HG03378 (cell line): ENCODE measurements around the gene U2AF2.

Experiments
- ATAC-seq: cut with Tn5 transposase; IDR thresholded peaks from one replicate; pipeline ENCODE4 v1.9.1; 2021; ENCODE audit warnings: mild to moderate bottlenecking, moderate library complexity; ENCODE audit not compliant: unreplicated experiment

The U2AF2 gene

DNA sequence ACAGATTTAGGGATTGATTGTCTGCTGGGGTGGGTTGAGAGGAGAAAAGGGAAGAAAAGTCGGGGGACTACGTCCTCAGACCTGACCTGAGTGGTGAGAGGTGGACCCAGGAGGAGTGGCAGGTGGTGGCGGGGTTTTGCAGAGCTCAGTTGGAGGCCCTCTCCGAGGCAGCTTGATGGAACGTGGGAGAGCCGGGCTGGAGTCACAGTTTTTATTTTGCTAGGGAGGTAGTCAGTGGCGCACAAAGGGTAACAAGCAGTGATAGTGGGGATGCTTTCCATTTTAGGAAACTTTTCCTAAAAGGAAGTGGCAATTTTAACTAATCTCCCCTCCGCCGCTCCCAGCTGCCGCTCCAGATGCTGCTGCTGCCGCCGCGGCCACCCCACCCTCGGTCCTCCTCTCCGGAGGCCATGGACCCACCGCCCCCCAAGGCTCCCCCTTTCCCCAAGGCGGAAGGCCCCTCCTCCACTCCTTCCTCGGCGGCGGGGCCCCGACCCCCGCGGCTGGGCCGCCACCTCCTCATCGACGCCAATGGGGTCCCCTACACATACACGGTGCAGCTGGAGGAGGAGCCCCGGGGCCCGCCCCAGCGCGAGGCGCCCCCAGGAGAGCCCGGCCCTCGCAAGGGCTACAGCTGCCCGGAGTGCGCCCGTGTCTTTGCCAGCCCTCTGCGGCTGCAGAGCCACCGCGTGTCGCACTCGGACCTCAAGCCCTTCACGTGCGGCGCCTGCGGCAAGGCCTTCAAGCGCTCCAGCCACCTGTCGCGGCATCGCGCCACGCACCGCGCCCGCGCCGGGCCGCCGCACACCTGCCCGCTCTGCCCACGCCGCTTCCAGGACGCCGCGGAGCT, 12.5 kb upstream of the U2AF2 start:
- peak; percentile 2 for ATAC-seq

DNA sequence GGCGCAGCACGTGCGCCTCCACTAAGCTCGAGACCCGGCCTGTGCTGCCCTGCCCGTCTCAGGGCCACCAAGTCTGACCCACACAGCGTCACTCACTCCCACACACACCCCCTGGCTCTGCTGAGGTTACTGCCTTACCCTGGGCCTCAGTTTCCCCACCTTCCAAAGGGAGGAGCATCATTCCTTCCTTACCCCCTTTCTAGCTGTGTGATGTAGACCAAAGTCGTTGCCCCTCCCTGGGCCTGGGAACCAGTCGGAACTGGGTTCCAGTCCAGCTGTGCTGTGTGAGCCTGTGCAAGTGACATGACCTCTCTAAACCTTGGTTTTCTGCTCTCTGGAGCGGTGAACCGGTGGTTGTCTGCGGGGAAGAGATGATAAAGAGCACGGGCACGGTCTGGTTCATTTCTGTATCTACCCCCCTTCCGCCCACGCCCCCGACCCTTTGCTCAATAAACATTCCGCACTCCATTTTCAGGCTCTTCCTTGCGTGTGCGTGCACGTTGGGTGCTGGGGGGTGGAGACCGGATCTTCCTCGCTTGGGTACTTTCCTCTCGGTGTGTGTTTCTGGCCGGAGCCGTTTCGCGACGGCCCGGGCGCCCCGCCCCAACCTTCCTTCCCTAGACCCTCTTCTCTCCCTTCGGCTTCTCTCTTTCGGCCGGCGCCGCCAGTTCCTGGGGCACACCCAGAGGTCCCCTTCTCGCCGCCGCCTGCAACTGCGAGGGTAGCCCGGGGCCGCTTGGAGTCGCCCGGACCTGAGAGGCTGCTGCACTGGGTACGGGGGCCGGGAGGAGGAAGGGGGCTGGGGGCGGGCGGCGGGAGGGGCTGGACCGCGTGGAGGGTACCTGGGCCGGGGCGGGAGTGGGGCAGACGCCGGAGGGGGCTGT, 11.6 kb upstream of the U2AF2 start, which contains the start of gene ZNF581:
ZNF581 (plus strand) TSS at position 647 of the 884 bp plus-strand sequence. CDS start 923 bp downstream, outside the sequence.
- ATAC-seq, result peak; percentile 39

DNA sequence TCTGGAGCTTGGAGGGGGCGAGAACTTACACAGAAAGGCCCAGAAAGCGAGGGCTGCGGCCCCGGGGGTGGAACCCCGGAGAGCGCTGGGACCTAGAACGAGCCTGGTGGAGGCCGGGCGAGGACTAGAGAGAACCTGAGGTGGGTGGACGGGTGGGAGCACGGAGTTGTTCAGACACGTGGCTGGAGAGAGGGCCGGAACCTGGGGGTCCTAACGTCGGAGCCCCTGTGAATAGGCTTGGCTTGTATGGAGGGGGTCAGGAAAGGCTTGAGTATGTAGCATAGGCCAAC, 11.0 kb upstream of the U2AF2 start:
- no peak for ATAC-seq

DNA sequence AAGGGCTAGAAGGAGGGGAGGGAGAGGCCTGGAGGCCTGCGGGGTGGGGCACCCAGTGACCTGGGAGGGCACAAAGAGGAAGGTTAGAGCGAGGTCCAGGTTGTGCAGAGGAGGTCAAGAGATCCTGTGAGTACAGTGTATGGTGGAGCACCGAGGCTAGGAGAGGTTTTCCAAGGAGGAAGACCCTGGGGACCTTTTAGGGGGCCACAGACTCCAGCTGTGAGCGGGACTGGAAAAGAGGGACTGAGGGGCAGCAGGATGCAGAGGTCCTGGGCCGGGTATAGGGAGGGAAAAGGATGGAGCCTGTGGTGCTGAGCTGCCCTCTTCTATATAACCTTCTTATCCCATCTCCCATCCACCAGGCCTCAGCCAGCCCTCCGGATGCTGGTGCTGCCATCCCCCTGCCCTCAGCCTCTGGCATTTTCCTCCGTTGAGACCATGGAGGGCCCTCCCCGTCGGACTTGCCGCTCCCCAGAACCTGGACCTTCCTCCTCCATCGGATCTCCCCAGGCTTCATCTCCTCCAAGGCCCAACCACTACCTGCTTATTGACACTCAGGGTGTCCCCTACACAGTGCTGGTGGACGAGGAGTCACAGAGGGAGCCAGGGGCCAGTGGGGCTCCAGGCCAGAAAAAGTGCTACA, 10.5 kb upstream of the U2AF2 start:
- no peak for ATAC-seq

DNA sequence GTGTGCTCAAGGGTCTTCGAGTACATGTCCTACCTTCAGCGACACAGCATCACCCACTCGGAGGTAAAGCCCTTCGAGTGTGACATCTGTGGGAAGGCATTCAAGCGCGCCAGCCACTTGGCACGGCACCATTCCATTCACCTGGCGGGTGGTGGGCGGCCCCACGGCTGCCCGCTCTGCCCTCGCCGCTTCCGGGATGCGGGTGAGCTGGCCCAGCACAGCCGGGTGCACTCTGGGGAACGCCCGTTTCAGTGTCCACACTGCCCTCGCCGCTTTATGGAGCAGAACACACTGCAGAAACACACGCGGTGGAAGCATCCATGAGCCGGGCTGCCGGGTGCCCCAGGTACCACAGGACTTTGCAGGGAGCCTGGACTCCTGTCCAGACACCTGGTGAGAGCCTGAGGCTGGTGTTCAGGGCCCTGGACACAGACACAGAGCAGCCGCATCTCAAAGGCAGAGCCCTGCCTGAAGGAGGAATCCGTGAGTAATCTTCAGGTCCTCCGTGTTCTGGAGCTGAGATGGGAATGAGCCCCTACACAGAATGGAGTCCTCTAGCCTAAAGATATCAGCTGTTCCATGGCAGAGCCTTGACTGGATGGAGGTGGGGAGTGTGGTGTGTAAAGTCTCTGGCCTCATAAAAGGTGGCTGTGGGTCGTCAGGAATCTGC, 9.9 kb upstream of the U2AF2 start:
- ATAC-seq, result no peak

DNA sequence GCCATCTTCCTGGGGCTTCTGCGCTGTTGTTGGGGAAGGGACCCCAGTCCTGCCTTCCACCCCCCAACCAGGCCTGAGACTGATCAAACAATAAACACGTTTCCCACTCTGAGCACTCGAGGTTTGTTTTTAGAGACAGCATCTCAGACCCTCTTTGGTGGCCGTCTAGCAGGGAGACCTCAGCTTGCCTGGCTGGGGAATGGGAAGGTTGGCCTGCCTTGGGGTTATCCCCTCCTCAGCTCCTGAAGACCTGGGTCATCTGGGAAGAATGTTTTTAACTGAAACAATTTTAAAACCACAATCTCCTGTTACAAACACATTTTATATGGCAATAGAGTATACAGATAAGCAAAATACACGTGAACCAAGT, 9.3 kb upstream of the U2AF2 start:
- ATAC-seq, result no peak

DNA sequence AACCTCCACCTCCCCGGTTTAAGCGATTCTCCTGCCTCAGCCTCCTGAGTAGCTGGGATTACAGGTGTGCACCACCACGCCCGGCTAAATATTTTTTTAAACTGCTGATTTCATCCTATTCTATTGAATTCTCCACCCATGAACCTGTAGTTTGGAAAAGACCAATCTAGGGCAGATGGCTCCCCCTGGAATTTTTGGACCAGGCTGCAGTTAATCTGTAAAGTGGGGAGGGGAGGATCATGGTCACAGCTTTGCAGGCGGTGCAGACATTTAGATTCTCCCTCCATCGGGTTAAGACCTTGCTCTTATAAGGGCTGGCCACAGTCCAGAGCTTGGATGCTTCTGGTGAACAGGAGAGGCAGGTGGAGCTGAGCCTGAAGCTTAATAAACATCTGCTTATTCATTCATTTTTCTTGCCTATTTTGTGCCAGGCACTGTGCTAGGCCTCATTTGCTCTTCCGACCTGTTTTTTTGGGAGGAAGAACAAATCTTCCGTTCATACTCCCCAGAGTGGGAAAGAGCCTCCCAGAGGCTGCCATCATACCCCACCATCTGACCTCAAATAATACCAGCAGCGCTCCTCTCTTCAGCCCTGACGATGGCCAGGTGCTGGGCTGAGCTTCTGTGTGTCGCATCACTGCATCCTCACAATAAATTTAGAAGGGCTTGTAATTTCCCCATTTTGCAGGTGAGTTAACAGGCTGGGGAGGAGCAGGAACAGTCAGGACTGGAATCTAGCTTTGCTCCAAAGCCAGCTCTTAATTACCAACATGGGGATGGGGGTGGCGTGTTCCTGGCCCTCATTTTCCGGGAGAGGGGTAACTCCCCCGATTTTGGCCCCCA, 7.7 kb upstream of the U2AF2 start:
- ATAC-seq, result no peak

DNA sequence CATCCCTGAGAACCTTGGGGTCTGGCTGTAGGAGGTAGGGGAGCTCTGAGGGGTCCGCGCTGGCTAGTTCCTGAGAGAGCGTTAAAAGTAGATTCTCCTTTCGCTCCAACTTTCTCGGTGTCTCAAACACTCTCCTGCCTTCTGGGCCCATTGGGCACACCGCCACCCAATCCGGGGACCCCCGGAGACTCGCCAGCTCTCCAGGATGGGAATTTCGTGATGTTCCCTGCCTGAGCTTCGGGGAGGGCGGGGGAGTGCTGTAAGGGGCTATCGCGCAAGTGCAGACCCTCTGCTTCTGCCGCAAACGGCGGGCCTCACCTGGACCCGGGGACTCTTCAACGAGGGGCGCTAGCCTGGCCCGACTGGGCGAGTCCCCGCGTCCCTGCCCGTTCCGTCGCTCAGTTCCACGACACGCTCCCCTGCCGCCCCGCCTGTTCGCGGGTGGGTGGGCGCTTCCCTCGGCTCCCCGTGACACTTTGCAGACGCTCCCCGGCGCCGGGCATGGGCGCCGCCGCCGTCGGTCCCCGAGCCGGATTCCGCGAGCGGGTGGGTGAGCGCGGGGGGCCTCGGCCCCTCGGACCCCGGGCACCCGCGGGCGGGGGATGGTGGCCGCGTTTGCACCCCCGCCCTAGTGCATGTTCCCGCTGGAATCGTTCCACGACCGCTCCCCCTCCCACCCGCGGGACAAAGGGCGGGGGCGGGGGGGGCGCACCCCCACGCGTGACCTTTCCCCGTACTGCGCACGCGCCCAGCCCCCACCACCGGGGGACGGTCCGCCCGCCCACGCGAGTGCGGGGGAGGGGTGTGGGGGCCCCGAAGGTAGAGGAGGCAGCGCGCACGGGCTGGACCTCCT, 6.9 kb upstream of the U2AF2 start, which contains the start of gene CCDC106:
CCDC106 (plus strand) TSS at position 481 of the 853 bp plus-strand sequence. CDS start 835 bp downstream, outside the sequence.
- ATAC-seq, result no peak

DNA sequence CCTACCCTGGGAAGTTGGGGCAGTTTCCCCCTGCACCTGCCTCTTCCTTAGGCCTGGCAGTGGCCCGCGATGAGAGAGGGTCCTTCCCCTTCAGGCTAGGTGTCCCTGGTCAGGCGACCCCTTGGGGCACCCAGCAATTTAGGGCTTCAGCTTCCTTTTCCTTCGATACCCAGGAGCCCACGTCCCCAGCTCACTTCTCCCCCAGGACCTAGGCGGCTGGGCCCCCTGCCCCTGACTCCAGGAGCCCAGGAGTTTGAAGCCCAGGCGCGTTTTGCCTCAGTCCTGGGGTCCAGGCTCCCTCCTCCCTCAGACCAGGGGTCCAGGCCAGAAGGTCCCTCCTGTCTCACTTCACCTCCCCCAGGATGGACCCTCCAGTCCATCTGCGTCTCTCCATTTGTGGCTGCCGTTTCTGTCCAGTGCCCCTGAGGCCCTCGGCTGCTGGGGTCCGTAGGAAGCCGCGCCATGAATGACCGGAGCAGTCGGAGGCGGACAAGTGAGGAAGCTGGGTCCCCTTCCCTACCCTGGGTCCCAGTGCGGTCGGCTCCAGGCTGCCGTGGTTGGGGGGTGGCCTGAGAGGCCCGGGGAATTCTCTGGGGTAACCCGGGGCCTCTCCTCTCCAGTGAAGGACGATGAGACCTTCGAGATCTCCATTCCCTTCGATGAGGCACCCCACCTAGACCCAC, 6.1 kb upstream of the U2AF2 start:
- ATAC-seq, result no peak

DNA sequence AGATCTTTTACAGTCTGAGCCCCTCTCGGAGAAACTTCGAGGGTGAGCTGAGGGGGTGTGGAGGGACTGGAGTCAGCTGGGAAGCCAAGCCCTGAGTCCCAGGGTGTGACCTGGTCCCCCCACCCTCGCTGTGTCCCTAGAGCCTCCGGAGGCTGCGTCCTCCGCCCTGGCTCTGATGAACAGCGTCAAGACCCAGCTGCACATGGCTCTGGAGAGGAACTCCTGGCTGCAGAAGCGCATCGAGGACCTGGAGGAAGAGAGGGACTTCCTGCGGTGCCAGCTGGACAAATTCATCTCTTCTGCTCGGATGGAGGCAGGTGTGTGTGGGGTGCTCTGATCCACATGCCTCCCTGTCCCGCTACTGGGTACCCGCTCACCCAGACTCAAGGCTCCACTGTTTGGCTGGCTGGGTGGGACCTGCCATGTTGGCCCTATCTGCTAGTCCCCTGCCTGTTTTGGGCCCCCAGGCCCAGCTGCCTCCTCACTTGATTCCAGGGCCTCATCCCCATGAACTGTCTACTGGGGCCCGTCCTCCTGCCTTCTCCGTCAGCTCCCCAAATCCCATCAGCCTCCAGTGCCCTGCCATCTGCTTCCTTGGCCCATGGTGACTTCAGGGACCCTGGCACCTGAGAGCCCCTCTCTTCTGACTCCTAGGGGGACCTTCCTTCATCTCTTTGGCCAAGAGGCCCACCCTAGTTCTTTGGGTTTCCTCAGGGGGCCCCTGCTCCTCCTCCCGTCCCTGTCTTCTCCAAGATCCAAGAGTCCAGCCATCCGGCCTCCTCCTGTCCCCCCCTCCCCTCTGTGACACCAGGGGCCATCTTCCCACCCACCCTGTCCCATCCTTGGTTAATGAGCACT, 5.3 kb upstream of the U2AF2 start:
- ATAC-seq, result no peak

DNA sequence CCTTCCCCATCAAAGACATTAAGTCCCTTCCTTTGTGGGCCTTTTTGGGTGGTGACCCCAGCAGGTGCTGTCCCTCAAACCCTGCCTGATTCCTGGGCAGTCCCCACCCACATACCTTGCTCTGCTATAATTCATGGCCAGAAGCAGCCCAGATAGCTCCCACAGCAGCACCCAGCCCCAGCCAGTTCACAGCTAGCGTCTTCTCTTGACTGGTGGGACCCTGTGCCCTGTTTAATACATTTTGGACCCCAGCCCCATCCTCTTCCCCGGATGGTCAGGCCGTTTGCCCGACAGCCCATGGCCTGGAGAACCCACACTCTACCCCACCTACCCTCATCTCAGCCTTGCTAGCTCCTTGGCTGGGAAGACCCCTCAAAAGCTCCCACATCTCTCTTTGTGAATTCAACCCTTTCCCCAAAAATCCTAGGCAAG, 4.7 kb upstream of the U2AF2 start:
- no peak for ATAC-seq

DNA sequence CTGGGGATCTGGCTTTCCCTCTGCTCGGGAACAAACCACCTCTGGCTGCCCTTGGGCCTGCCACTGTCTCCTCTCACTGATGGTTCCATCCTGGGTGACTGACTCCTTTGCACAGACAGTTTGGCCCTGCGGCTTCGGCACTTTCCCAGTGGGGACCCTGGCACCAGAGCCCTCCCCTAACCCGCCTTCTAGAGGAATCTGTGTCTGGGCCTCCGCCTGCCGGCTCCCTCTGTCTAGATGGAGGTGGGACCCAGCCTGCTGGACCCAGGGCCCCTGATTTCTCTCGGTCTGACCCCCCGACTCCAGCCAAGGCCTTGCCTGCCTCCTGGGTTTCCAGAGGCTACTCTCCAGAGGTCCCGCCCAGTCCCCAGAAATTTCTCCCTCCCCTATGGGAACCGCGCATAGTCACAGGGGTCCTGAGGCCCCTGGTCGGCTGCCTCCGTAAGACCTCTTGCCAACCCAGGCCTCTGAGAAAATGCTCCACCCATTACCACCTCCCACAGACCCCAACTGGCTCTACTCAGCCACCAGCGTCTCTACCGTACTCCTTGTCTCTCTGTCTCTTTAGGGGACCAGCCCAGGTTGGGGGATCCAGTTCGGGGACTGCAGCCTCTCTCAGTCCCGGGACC, 4.1 kb upstream of the U2AF2 start:
- ATAC-seq, result no peak

DNA sequence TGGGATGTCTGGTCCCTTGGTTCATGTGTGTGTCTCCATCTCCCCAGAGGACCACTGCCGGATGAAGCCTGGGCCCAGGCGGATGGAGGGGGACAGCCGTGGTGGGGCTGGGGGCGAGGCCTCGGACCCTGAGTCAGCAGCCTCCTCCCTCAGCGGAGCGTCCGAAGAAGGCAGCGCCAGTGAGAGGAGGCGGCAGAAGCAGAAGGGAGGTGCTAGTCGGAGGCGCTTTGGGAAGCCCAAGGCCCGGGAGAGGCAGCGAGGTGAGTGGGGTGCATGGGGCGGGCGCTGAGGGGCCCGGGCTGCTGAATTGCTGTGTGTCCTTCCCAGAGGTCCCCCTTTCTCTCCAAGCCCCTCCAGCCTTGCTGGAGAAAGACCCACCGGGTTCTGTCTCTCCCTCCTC, 3.6 kb upstream of the U2AF2 start:
- no peak for ATAC-seq

DNA sequence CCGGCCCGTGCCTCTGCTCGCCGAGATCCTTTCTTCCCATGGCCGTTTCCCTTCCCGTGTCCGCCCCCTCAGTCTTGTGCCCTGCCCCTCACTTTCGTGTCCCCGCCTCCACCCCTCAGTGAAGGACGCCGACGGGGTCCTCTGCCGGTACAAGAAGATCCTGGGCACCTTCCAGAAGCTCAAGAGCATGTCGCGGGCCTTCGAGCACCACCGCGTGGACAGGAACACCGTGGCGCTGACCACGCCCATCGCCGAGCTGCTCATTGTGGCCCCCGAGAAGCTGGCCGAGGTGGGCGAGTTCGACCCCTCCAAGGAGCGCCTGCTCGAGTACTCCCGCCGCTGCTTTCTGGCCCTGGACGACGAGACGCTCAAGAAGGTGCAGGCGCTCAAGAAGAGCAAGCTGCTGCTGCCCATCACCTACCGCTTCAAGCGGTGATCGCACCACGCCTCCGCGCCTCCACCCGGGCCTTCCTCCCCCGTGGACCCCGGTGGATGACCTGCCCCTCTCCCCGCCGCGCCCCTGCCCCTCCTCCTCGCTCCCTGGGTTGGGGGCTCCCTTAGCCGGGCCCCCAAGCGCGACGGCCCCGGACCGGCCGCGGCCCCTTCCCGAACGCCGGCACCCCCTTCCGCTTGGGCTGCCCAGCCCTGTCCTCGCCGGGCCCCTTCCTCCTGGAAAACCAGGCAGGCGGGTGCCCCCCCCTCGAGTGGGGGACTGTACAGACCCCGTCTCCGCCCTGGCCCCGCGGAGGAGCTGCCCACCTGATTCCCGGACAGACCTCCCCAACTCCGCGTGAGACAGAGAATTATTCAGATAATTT, 2.3 kb upstream of the U2AF2 start:
- no peak for ATAC-seq

DNA sequence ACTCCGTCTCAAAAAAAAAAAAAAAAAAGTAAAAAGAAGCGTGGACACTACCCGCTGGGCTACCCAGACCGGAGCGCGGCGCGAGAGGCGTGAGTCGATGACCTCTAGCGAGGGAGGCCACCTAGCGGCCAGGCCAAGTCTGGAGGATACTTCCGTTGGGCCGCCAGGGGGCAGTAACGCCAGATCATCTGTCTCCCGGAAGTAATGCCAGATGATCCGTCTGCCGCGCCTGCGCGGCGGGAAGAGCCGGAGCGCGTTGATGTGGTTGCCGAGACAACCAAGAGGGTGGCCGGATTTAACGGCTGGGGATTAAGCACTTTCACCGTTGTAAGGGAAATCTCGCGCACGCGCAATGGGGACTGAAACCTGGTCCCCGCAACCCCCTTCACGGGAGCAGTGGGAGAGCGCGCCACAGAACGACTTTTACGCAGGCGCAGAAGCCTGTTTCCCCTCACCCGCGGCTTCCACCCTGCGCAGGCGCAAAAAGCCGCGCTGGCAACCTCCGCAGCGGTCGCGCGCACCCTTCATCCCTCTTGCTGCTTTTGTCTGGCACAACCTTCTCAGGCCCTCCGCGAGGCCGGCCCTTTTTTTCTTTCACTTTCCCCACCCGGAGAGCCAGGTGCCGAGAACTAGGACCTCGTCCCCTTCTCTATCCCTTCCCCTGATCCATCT, 1.0 kb upstream of the U2AF2 start:
- peak; percentile 46 for ATAC-seq
